ENCODE results near the gene BMX. TPM values are rescaled to one million over a fixed set of nuclear protein-coding genes. Genes with fewer than 3 reads are reported as not detected.

Gene BMX
- total and polyA plus RNA-seq, 9 of the 15 experiments (the other 6 are each of a cell fraction or from before 2014, with no cell fraction given) = 0.45 to 4.2 (median 1.8) TPM

- TF ChIP-seq ARID1B (IDR thresholded peaks at IDR 0.05) (no peak), KLF6 (CRISPR knock-in tag; IDR thresholded peaks at IDR 0.05; ENCODE audit: borderline replicate concordance) (no peak)
- TF ChIP-seq, protein P1, sequence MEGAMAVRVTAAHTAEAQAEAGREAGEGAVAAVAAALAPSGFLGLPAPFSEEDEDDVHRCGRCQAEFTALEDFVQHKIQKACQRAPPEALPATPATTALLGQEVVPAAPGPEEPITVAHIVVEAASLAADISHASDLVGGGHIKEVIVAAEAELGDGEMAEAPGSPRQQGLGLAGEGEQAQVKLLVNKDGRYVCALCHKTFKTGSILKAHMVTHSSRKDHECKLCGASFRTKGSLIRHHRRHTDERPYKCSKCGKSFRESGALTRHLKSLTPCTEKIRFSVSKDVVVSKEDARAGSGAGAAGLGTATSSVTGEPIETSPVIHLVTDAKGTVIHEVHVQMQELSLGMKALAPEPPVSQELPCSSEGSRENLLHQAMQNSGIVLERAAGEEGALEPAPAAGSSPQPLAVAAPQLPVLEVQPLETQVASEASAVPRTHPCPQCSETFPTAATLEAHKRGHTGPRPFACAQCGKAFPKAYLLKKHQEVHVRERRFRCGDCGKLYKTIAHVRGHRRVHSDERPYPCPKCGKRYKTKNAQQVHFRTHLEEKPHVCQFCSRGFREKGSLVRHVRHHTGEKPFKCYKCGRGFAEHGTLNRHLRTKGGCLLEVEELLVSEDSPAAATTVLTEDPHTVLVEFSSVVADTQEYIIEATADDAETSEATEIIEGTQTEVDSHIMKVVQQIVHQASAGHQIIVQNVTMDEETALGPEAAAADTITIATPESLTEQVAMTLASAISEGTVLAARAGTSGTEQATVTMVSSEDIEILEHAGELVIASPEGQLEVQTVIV (CRISPR knock-in tag; IDR thresholded peaks at IDR 0.05; ENCODE audit: borderline replicate concordance) = no peak
Measured at GRCh38 chrX:15605226-15605625, 104.6 kb downstream of the BMX start (continued).

Other genes with a start within 250 kb of the BMX start
Only the 7 nearest of the 8 such genes appear.
- gene ASB9, start 230.7 kb upstream of the BMX start, total RNA-seq (2014; rRNA removed) = 0.27 and 0.82 TPM in 2 replicates
- gene ASB9, start 230.7 kb upstream of the BMX start, total RNA-seq (2014; rRNA removed; fragmentation: Illumina TruSeq; extraction: Trizol) = 0.61 and 1.3 TPM in 2 replicates
- gene ASB9, start 230.7 kb upstream of the BMX start, total RNA-seq (2015; rRNA removed; fragmentation: Illumina TruSeq; extraction: Trizol) = 0.91 and 1.2 TPM in 2 replicates
- 0.51 and 0.82 TPM in 2 replicates for gene ASB9, start 230.7 kb upstream of the BMX start, total RNA-seq (2021)
- 0.16 and 0.96 TPM in 2 replicates for gene ASB9, start 230.7 kb upstream of the BMX start, polyA plus RNA-seq (2011; rRNA removed)
- gene ASB9, start 230.7 kb upstream of the BMX start, polyA plus RNA-seq (2014; fragmentation: Illumina TruSeq; extraction: Trizol) = 0.42 and 0.52 TPM in 2 replicates
- gene ASB9, start 230.7 kb upstream of the BMX start, polyA plus RNA-seq (2014; fragmentation: Nextera tagmentation; extraction: Ambion mirVana) = 1 to 10 TPM; 1.5 to 1.7 TPM
- 1.1 and 1.8 TPM in 2 replicates for gene ASB9, start 230.7 kb upstream of the BMX start, polyA plus RNA-seq (2014; rRNA removed)
- gene ASB11, start 185.2 kb upstream of the BMX start, total RNA-seq (2014; rRNA removed) = not detected in 2 replicates
- gene ASB11, start 185.2 kb upstream of the BMX start, total RNA-seq (2014; rRNA removed; fragmentation: Illumina TruSeq; extraction: Trizol) = not detected in 2 replicates
- gene ASB11, start 185.2 kb upstream of the BMX start, total RNA-seq (2015; rRNA removed; fragmentation: Illumina TruSeq; extraction: Trizol) = not detected in 2 replicates
- not detected in 2 replicates for gene ASB11, start 185.2 kb upstream of the BMX start, total RNA-seq (2021)
- not detected in 2 replicates for gene ASB11, start 185.2 kb upstream of the BMX start, polyA plus RNA-seq (2011; rRNA removed)
- gene ASB11, start 185.2 kb upstream of the BMX start, polyA plus RNA-seq (2014; fragmentation: Illumina TruSeq; extraction: Trizol) = not detected in 2 replicates
- not detected for gene ASB11, start 185.2 kb upstream of the BMX start, polyA plus RNA-seq (2014; fragmentation: Nextera tagmentation; extraction: Ambion mirVana)
- gene ASB11, start 185.2 kb upstream of the BMX start, polyA plus RNA-seq (2014; rRNA removed) = not detected in 2 replicates
- gene PIGA, start 165.3 kb upstream of the BMX start, total RNA-seq (2014; rRNA removed) = 14.8 and 16.0 TPM in 2 replicates
- gene PIGA, start 165.3 kb upstream of the BMX start, total RNA-seq (2014; rRNA removed; fragmentation: Illumina TruSeq; extraction: Trizol) = 28.5 and 32.8 TPM in 2 replicates
- 20.6 and 23.5 TPM in 2 replicates for gene PIGA, start 165.3 kb upstream of the BMX start, total RNA-seq (2015; rRNA removed; fragmentation: Illumina TruSeq; extraction: Trizol)
- gene PIGA, start 165.3 kb upstream of the BMX start, total RNA-seq (2021) = 26.5 and 28.0 TPM in 2 replicates
- 32.3 and 36.9 TPM in 2 replicates for gene PIGA, start 165.3 kb upstream of the BMX start, polyA plus RNA-seq (2011; rRNA removed)
- 22.8 and 23.9 TPM in 2 replicates for gene PIGA, start 165.3 kb upstream of the BMX start, polyA plus RNA-seq (2014; fragmentation: Illumina TruSeq; extraction: Trizol)
- gene PIGA, start 165.3 kb upstream of the BMX start, polyA plus RNA-seq (2014; fragmentation: Nextera tagmentation; extraction: Ambion mirVana) = 10 to 100 TPM; 21.6 to 31.2 TPM
- 14.7 and 16.9 TPM in 2 replicates for gene PIGA, start 165.3 kb upstream of the BMX start, polyA plus RNA-seq (2014; rRNA removed)
- not detected in 2 replicates for gene VEGFD, start 116.4 kb upstream of the BMX start, total RNA-seq (2014; rRNA removed)
- gene VEGFD, start 116.4 kb upstream of the BMX start, total RNA-seq (2014; rRNA removed; fragmentation: Illumina TruSeq; extraction: Trizol) = not detected in 2 replicates
- not detected in 2 replicates for gene VEGFD, start 116.4 kb upstream of the BMX start, total RNA-seq (2015; rRNA removed; fragmentation: Illumina TruSeq; extraction: Trizol)
- gene VEGFD, start 116.4 kb upstream of the BMX start, total RNA-seq (2021) = 0.31 TPM in 1 of 2 replicates, not detected in the other
- 0.03 TPM in 1 of 2 replicates, not detected in the other for gene VEGFD, start 116.4 kb upstream of the BMX start, polyA plus RNA-seq (2011; rRNA removed)
- gene VEGFD, start 116.4 kb upstream of the BMX start, polyA plus RNA-seq (2014; fragmentation: Illumina TruSeq; extraction: Trizol) = not detected in 2 replicates
- not detected for gene VEGFD, start 116.4 kb upstream of the BMX start, polyA plus RNA-seq (2014; fragmentation: Nextera tagmentation; extraction: Ambion mirVana)
- not detected in 2 replicates for gene VEGFD, start 116.4 kb upstream of the BMX start, polyA plus RNA-seq (2014; rRNA removed)
- gene PIR, start 7.5 kb upstream of the BMX start, total RNA-seq (2014; rRNA removed) = 6.9 and 7.5 TPM in 2 replicates
- 10.2 and 11.9 TPM in 2 replicates for gene PIR, start 7.5 kb upstream of the BMX start, total RNA-seq (2014; rRNA removed; fragmentation: Illumina TruSeq; extraction: Trizol)
- 9.4 and 10.7 TPM in 2 replicates for gene PIR, start 7.5 kb upstream of the BMX start, total RNA-seq (2015; rRNA removed; fragmentation: Illumina TruSeq; extraction: Trizol)
- 8.3 and 9.4 TPM in 2 replicates for gene PIR, start 7.5 kb upstream of the BMX start, total RNA-seq (2021)
- gene PIR, start 7.5 kb upstream of the BMX start, polyA plus RNA-seq (2011; rRNA removed) = 14.1 and 29.8 TPM in 2 replicates
- gene PIR, start 7.5 kb upstream of the BMX start, polyA plus RNA-seq (2014; fragmentation: Illumina TruSeq; extraction: Trizol) = 11.0 and 11.5 TPM in 2 replicates
- gene PIR, start 7.5 kb upstream of the BMX start, polyA plus RNA-seq (2014; fragmentation: Nextera tagmentation; extraction: Ambion mirVana) = 10 to 100 TPM; 25.1 to 27.3 TPM
- gene PIR, start 7.5 kb upstream of the BMX start, polyA plus RNA-seq (2014; rRNA removed) = 7.7 and 11.4 TPM in 2 replicates
- not detected in 2 replicates for gene ACE2, start 100.2 kb downstream of the BMX start, total RNA-seq (2014; rRNA removed)
- 0.07 TPM in 1 of 2 replicates, not detected in the other for gene ACE2, start 100.2 kb downstream of the BMX start, total RNA-seq (2014; rRNA removed; fragmentation: Illumina TruSeq; extraction: Trizol)
- 0.04 TPM in 1 of 2 replicates, not detected in the other for gene ACE2, start 100.2 kb downstream of the BMX start, total RNA-seq (2015; rRNA removed; fragmentation: Illumina TruSeq; extraction: Trizol)
- gene ACE2, start 100.2 kb downstream of the BMX start, total RNA-seq (2021) = not detected in 2 replicates
- gene ACE2, start 100.2 kb downstream of the BMX start, polyA plus RNA-seq (2011; rRNA removed) = 0.03 TPM in 1 of 2 replicates, not detected in the other
- 0.09 TPM in 1 of 2 replicates, not detected in the other for gene ACE2, start 100.2 kb downstream of the BMX start, polyA plus RNA-seq (2014; fragmentation: Illumina TruSeq; extraction: Trizol)
- gene ACE2, start 100.2 kb downstream of the BMX start, polyA plus RNA-seq (2014; fragmentation: Nextera tagmentation; extraction: Ambion mirVana) = not detected
- gene ACE2, start 100.2 kb downstream of the BMX start, polyA plus RNA-seq (2014; rRNA removed) = not detected in 2 replicates
- gene CLTRN, start 164.0 kb downstream of the BMX start, total RNA-seq (2014; rRNA removed) = not detected in 2 replicates
- gene CLTRN, start 164.0 kb downstream of the BMX start, total RNA-seq (2014; rRNA removed; fragmentation: Illumina TruSeq; extraction: Trizol) = 0.15 TPM in 1 of 2 replicates, not detected in the other
- 0.11 TPM in 1 of 2 replicates, not detected in the other for gene CLTRN, start 164.0 kb downstream of the BMX start, total RNA-seq (2015; rRNA removed; fragmentation: Illumina TruSeq; extraction: Trizol)
- 0.18 and 0.25 TPM in 2 replicates for gene CLTRN, start 164.0 kb downstream of the BMX start, total RNA-seq (2021)
- 0.36 and 0.43 TPM in 2 replicates for gene CLTRN, start 164.0 kb downstream of the BMX start, polyA plus RNA-seq (2011; rRNA removed)
- 0.16 TPM in 1 of 2 replicates, not detected in the other for gene CLTRN, start 164.0 kb downstream of the BMX start, polyA plus RNA-seq (2014; fragmentation: Illumina TruSeq; extraction: Trizol)
- under 1 TPM; 0.28 to 0.34 TPM for gene CLTRN, start 164.0 kb downstream of the BMX start, polyA plus RNA-seq (2014; fragmentation: Nextera tagmentation; extraction: Ambion mirVana)
- gene CLTRN, start 164.0 kb downstream of the BMX start, polyA plus RNA-seq (2014; rRNA removed) = 0.28 TPM in 1 of 2 replicates, not detected in the other